Measurements from ENCODE around the gene CDYL.

Gene CDYL

GRCh38 chr6:4814987-4815386 lies 38.8 kb downstream of the CDYL start:
- H3F3A ChIP-seq (ENCODE audit: insufficient read depth, low read length), result no peaks in the 10 kb centered on the region
- H3K9me2 ChIP-seq (ENCODE audit: low read depth, low read length), result no peaks in the 10 kb centered on the region
- no peak overlapping the region for H3K27ac ChIP-seq (ENCODE audit: low read depth, low read length, poor library complexity, severe bottlenecking)
- H4K20me1 ChIP-seq (ENCODE audit: insufficient read depth, low read length), result no peaks in the 10 kb centered on the region; the same call in 1 of the 2 replicates
- H3K79me2 ChIP-seq (ENCODE audit: insufficient read depth, low read length), result peaks cover 11% of the 10 kb centered on the region; the same call in 1 of the 2 replicates
- H3K4me3 ChIP-seq (ENCODE audit: low read depth, low read length, poor library complexity, severe bottlenecking), result no peak overlapping the region
- H3K4me1 ChIP-seq (ENCODE audit: insufficient read depth, low read length, severe bottlenecking), result no peaks in the 10 kb centered on the region
- no peaks in the 10 kb centered on the region for H3K9me3 ChIP-seq (ENCODE audit: low read length)
- H2AFZ ChIP-seq (ENCODE audit: low read length), result no peak overlapping the region
- no peaks in the 10 kb centered on the region for H3K36me3 ChIP-seq (ENCODE audit: insufficient read depth, low read length)
- no peak for TF ChIP-seq EZH2 (IDR thresholded peaks at IDR 0.05; ENCODE audit: borderline replicate concordance, low read length)
- TF ChIP-seq CTCF (IDR thresholded peaks at IDR 0.05; ENCODE audit: low read length), result no peak
- H3K9ac ChIP-seq (ENCODE audit: low read length), result no peak overlapping the region
- no peaks in the 10 kb centered on the region for H3K27me3 ChIP-seq (ENCODE audit: insufficient read depth, low read length)
- no peak overlapping the region for H3K4me2 ChIP-seq (ENCODE audit: low read length)

- Histone ChIP-seq H3F3A (ENCODE audit: insufficient read depth, low read length) (no peaks in the 10 kb centered on the region), H3K4me3 (ENCODE audit: low read depth, low read length, poor library complexity, severe bottlenecking) (no peak overlapping the region), H3K79me2 (ENCODE audit: insufficient read depth, low read length) (peaks cover 11% of the 10 kb centered on the region; the same call in 1 of the 2 replicates), H3K9me2 (ENCODE audit: low read depth, low read length) (no peaks in the 10 kb centered on the region), H3K27ac (ENCODE audit: low read depth, low read length, poor library complexity, severe bottlenecking) (no peak overlapping the region), H3K9me3 (ENCODE audit: low read length) (no peaks in the 10 kb centered on the region), H2AFZ (ENCODE audit: low read length) (no peak overlapping the region), H3K4me1 (ENCODE audit: insufficient read depth, low read length, severe bottlenecking) (no peaks in the 10 kb centered on the region), H3K4me2 (ENCODE audit: low read length) (no peak overlapping the region), H4K20me1 (ENCODE audit: insufficient read depth, low read length) (no peaks in the 10 kb centered on the region; the same call in 1 of the 2 replicates), H3K36me3 (ENCODE audit: insufficient read depth, low read length) (no peaks in the 10 kb centered on the region), H3K9ac (ENCODE audit: low read length) (no peak overlapping the region), H3K27me3 (ENCODE audit: insufficient read depth, low read length) (no peaks in the 10 kb centered on the region)
- TF ChIP-seq EZH2 (IDR thresholded peaks at IDR 0.05; ENCODE audit: borderline replicate concordance, low read length) (no peak), CTCF (IDR thresholded peaks at IDR 0.05; ENCODE audit: low read length) (no peak)
Observed at GRCh38 chr6:4815584-4815983, 39.4 kb downstream of the CDYL start.

DNA sequence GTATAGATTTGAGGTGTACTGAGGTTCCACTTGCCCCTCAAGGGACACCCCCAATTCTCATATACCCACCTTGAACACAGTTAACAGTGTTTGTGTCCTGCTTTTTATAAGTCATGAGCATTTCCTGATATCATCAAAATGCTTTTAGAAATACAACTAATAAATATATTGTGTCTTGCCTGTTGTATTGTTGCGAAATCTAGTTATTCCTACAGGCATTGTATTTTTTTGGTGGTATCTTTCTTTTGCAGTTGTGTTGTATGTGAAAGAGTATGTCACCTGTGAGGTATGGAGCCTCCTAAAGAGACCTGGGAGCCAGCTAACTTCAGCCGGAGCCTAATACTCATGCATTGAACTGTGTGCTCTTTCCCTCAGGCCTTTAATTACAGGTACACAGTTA lies 40.7 kb downstream of the CDYL start:
- H3K4me3 ChIP-seq (ENCODE audit: low read depth, low read length, poor library complexity, severe bottlenecking), result no peak overlapping the region
- H3K36me3 ChIP-seq (ENCODE audit: insufficient read depth, low read length), result no peaks in the 10 kb centered on the region
- no peaks in the 10 kb centered on the region for H3K4me1 ChIP-seq (ENCODE audit: insufficient read depth, low read length, severe bottlenecking)
- no peak overlapping the region for H2AFZ ChIP-seq (ENCODE audit: low read length)
- no peaks in the 10 kb centered on the region for H3F3A ChIP-seq (ENCODE audit: insufficient read depth, low read length)
- H4K20me1 ChIP-seq (ENCODE audit: insufficient read depth, low read length), result no peaks in the 10 kb centered on the region; the same call in 1 of the 2 replicates
- H3K9me3 ChIP-seq (ENCODE audit: low read length), result no peaks in the 10 kb centered on the region
- no peak overlapping the region for H3K9ac ChIP-seq (ENCODE audit: low read length)
- no peak overlapping the region for H3K27ac ChIP-seq (ENCODE audit: low read depth, low read length, poor library complexity, severe bottlenecking)
- H3K27me3 ChIP-seq (ENCODE audit: insufficient read depth, low read length), result no peaks in the 10 kb centered on the region
- peaks cover 11% of the 10 kb centered on the region; the same call in 1 of the 2 replicates for H3K79me2 ChIP-seq (ENCODE audit: insufficient read depth, low read length)
- H3K4me2 ChIP-seq (ENCODE audit: low read length), result no peak overlapping the region
- TF ChIP-seq CTCF (IDR thresholded peaks at IDR 0.05; ENCODE audit: low read length) (no peak), EZH2 (IDR thresholded peaks at IDR 0.05; ENCODE audit: borderline replicate concordance, low read length) (no peak)
- H3K9me2 ChIP-seq (ENCODE audit: low read depth, low read length), result no peaks in the 10 kb centered on the region
